ENCODE measurements around the gene SLC25A45. TPM values are rescaled to one million over a fixed set of nuclear protein-coding genes. Genes with fewer than 3 reads are reported as not detected.

The SLC25A45 gene
- total RNA-seq, 1 donor from 2014 or later: 0.26 TPM

DNA sequence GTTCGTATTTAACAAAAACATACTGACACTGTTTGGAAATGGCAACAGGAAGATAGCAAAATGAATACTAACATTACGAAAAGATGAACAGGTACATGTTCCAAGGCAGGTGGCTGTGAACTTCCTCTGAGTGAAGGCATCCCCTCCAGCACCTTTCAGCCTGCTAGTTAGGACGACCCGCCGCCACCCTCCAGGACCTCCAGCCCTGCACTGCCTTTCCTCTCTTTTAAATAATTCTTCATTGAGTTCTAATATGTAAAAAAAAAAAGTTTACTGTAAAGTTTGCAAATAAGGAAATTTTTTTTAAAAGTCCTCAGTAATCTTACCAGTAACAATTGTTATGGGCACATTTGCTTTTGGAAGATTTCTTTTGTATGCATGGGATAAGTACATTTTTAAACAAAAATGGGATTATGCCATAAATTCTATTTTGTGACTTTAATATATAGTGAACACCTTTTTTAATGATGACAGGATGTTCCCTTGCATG lies 46.2 kb upstream of the SLC25A45 start:
- Histone ChIP-seq H3K27me3 (ENCODE audit: control insufficient read depth, insufficient read depth, low read length) (no peaks in the 10 kb centered on the region), H3K4me3 (ENCODE audit: low read depth, low read length) (no peak overlapping the region), H3K36me3 (ENCODE audit: control insufficient read depth, insufficient read depth, low read length) (peaks cover 13% of the 10 kb centered on the region)
- DNase-seq (ENCODE audit: low read depth) (peak; percentile 51), FAIRE-seq (no peak)
- TF ChIP-seq, protein P1, sequence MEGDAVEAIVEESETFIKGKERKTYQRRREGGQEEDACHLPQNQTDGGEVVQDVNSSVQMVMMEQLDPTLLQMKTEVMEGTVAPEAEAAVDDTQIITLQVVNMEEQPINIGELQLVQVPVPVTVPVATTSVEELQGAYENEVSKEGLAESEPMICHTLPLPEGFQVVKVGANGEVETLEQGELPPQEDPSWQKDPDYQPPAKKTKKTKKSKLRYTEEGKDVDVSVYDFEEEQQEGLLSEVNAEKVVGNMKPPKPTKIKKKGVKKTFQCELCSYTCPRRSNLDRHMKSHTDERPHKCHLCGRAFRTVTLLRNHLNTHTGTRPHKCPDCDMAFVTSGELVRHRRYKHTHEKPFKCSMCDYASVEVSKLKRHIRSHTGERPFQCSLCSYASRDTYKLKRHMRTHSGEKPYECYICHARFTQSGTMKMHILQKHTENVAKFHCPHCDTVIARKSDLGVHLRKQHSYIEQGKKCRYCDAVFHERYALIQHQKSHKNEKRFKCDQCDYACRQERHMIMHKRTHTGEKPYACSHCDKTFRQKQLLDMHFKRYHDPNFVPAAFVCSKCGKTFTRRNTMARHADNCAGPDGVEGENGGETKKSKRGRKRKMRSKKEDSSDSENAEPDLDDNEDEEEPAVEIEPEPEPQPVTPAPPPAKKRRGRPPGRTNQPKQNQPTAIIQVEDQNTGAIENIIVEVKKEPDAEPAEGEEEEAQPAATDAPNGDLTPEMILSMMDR (IDR thresholded peaks at IDR 0.05; ENCODE audit: insufficient read depth, low read length, severe bottlenecking): no peak

GRCh38 chr11:65427691-65428577 lies 45.5 kb upstream of the SLC25A45 start:
- FAIRE-seq: no peak
- DNase-seq (ENCODE audit: low read depth): peak; percentile 73
- no peak overlapping the region for H3K4me3 ChIP-seq (ENCODE audit: low read depth, low read length)
- H3K36me3 ChIP-seq (ENCODE audit: control insufficient read depth, insufficient read depth, low read length): peaks cover 20% of the 10 kb centered on the region
- TF ChIP-seq, protein P1 (IDR thresholded peaks at IDR 0.05; ENCODE audit: insufficient read depth, low read length, severe bottlenecking): no peak
- H3K27me3 ChIP-seq (ENCODE audit: control insufficient read depth, insufficient read depth, low read length): no peaks in the 10 kb centered on the region

DNA sequence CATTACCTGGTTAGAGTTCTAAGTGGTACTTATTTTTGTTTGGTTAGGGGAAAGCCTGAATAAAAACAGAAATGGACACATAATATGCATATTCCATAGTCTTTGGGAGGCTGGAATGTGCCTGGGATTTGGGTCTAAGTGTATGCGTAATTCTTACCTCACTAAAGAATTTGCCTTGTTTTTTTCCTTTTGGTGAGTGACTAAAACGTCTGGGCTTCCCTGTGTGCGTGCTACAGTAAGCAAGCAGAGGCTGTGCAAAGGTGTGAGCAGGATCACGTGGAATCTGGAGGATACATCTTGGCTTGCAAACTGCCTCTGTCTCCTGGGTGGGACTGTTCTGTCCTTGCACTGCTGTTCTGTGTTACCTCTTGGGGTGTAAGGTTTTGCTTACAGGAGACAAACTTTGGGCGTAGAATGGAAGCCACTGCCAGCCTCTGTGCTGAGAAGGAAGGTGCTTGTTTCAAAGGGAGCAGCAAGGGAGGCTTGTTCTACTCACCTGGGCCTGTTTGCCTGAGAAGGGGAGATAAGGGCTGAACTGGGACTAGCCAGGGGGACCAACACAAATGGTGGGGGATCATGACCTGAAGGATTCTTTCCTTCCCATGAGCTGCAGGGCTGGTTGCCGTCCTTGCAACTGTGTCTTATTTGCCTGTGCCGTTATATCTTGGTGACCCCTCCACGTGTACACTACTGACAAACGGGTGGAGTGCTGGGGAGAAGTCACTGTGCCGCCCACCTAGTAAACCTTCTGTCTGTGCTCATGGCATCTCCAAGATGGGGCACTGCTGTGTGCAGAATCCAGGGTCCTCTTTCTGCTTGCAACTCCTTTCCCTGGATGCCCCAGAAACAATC lies 44.6 kb upstream of the SLC25A45 start:
- TF ChIP-seq, protein P1 (IDR thresholded peaks at IDR 0.05; ENCODE audit: insufficient read depth, low read length, severe bottlenecking): no peak
- DNase-seq (ENCODE audit: low read depth) (peak; percentile 87), FAIRE-seq (no peak)
- no peak overlapping the region for H3K4me3 ChIP-seq (ENCODE audit: low read depth, low read length)
- H3K27me3 ChIP-seq (ENCODE audit: control insufficient read depth, insufficient read depth, low read length): no peaks in the 10 kb centered on the region
- peaks cover 22% of the 10 kb centered on the region for H3K36me3 ChIP-seq (ENCODE audit: control insufficient read depth, insufficient read depth, low read length)

DNA sequence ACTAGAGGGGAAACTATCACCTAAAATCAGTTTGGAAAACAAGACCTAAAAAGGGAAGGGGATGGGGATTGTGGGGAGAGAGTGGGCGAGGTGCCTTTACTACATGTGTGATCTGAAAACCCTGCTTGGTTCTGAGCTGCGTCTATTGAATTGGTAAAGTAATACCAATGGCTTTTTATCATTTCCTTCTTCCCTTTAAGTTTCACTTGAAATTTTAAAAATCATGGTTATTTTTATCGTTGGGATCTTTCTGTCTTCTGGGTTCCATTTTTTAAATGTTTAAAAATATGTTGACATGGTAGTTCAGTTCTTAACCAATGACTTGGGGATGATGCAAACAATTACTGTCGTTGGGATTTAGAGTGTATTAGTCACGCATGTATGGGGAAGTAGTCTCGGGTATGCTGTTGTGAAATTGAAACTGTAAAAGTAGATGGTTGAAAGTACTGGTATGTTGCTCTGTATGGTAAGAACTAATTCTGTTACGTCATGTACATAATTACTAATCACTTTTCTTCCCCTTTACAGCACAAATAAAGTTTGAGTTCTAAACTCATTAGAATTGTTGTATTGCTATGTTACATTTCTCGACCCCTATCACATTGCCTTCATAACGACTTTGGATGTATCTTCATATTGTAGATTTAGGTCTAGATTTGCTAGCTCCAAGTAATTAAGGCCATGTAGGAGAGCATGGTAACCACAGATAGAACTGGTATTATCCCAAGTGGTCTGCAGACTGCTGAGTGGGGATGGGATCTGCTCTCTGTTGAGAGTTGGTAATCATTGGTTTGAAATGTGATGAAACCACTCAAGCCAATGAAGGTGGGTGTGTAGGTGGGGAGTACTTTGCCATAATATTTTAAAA lies 43.8 kb upstream of the SLC25A45 start:
- H3K27me3 ChIP-seq (ENCODE audit: control insufficient read depth, insufficient read depth, low read length): no peaks in the 10 kb centered on the region
- H3K4me3 ChIP-seq (ENCODE audit: low read depth, low read length): peak overlapping the region; percentile 93
- DNase-seq (ENCODE audit: low read depth): peak; percentile 96
- TF ChIP-seq, protein P1 (IDR thresholded peaks at IDR 0.05; ENCODE audit: insufficient read depth, low read length, severe bottlenecking): no peak
- H3K36me3 ChIP-seq (ENCODE audit: control insufficient read depth, insufficient read depth, low read length): peaks cover 22% of the 10 kb centered on the region
- no peak for FAIRE-seq

Measured in bronchial epithelial cell (primary cell).